B cell (primary cell): ENCODE data around the gene VPS13D. TPM values are rescaled to one million over a fixed set of nuclear protein-coding genes. Genes with fewer than 3 reads are reported as not detected.

Experiments
- ATAC-seq: fragments of 200-7000 bp; cut with Tn5 transposase; one replicate; pipeline ENCODE4 v1.10.0; 2021; ENCODE audit warnings: low read depth, mild to moderate bottlenecking, moderate number of reproducible peaks, moderate library complexity
- CTCF ChIA-PET: fragments of 350-600 bp; sonication (Branson Sonifier 250); formaldehyde crosslinking; loops from one replicate; lab custom pipeline; 2021; ENCODE audit warnings: antibody characterized with exemption, inconsistent platforms; lab: Charles Lee
- POLR2A ChIA-PET: fragments of 350-600 bp; sonication (Branson Sonifier 250); formaldehyde crosslinking; loops from one replicate; lab custom pipeline; 2021; ENCODE audit warnings: antibody characterized with exemption; lab: Charles Lee
- DNase-seq: peaks from one replicate; pipeline ENCODE4 v3.0.0; 2013
- H2AFZ ChIP-seq: 2 replicates; pipeline ENCODE4 v1.6.1; 2012; ENCODE audit warnings: mild to moderate bottlenecking, low read depth, low read length; ENCODE audit not compliant: insufficient read depth, poor library complexity, severe bottlenecking
- H3K27ac ChIP-seq, 2 donors: 1 replicate in 1 of 2; 2 replicates in 1 of 2; pipeline ENCODE4 v1.5.1; 2012 to 2013; ENCODE audit warnings: low read length in 2 of 2, mild to moderate bottlenecking in 2 of 2, moderate library complexity in 1 of 2
- H3K27me3 ChIP-seq, 4 experiments: fragments of 200-600 bp in 1 of 4; sonication (generic) in 1 of 4; replicated peaks in 1 of 4; 1 replicate in 2 of 4; 2 replicates in 2 of 4; pipeline versions ENCODE4 v1.6.1 to v1.7.0; 2013 to 2016; ENCODE audit warnings: low read length in 3 of 4, mild to moderate bottlenecking in 2 of 4, mixed read lengths in 1 of 4, moderate library complexity in 1 of 4; ENCODE audit not compliant: insufficient read depth in 4 of 4, control insufficient read depth in 3 of 4; ENCODE audit errors: control extremely low read depth in 1 of 4
- H3K36me3 ChIP-seq, 2 experiments: replicated peaks in 1 of 2; 1 replicate in 1 of 2; 2 replicates in 1 of 2; pipeline versions ENCODE4 v1.6.1 to v1.7.1; 2013; ENCODE audit warnings: low read length in 1 of 2; ENCODE audit not compliant: insufficient read depth in 2 of 2, control insufficient read depth in 1 of 2; ENCODE audit errors: control extremely low read depth in 1 of 2, extremely low read depth in 1 of 2
- H3K4me1 ChIP-seq, 2 donors: fragments of 200-600 bp in 1 of 2; sonication (generic) in 1 of 2; 1 replicate in 1 of 2; 2 replicates in 1 of 2; pipeline versions ENCODE4 v1.5.1 to v1.6.1; 2013 to 2017; ENCODE audit warnings: low read length in 2 of 2; ENCODE audit not compliant: control insufficient read depth in 2 of 2, insufficient read depth in 2 of 2
- H3K4me2 ChIP-seq: replicated peaks from 2 replicates; pipeline ENCODE3; 2012; ENCODE audit warnings: mild to moderate bottlenecking, low read depth, low read length; ENCODE audit not compliant: poor library complexity, severe bottlenecking
- H3K4me3 ChIP-seq, 5 experiments: fragments of 200-600 bp in 1 of 5; sonication (generic) in 1 of 5; 1 replicate in 3 of 5; 2 replicates in 2 of 5; pipeline versions ENCODE4 v1.5.1 to v1.7.0; 2011 to 2016; ENCODE audit warnings: low read length in 4 of 5, mild to moderate bottlenecking in 4 of 5, low read depth in 2 of 5, control low read depth in 1 of 5, moderate library complexity in 1 of 5; ENCODE audit not compliant: insufficient read depth in 1 of 5; ENCODE audit errors: control extremely low read depth in 1 of 5, extremely low read depth in 1 of 5
- H3K79me2 ChIP-seq: fragments of 200-600 bp; sonication (generic); one replicate; pipeline ENCODE4 v1.6.0; 2016; ENCODE audit warnings: low read length; ENCODE audit not compliant: control insufficient read depth, insufficient read depth
- H3K9ac ChIP-seq: fragments of 200-600 bp; sonication (generic); 2 replicates; pipeline ENCODE4 v1.6.1; 2017; ENCODE audit warnings: mild to moderate bottlenecking, low read length, moderate library complexity
- H3K9me3 ChIP-seq, 3 donors: one replicate each; pipeline versions ENCODE4 v1.6.1 to v1.7.1; 2013; ENCODE audit warnings: low read length in 2 of 3; ENCODE audit not compliant: control insufficient read depth in 2 of 3, insufficient read depth in 1 of 3; ENCODE audit errors: control extremely low read depth in 1 of 3
- H4K20me1 ChIP-seq: 2 replicates; pipeline ENCODE4 v1.6.0; 2012; ENCODE audit warnings: mild to moderate bottlenecking, low read length; ENCODE audit not compliant: insufficient read depth, control insufficient read depth, poor library complexity, severe bottlenecking
- H3K27ac Mint-ChIP-seq: one replicate; pipeline ENCODE4 v1.8.0; 2021; ENCODE audit warnings: mixed read lengths
- H3K27me3 Mint-ChIP-seq: one replicate; pipeline ENCODE4 v1.8.0; 2021; ENCODE audit warnings: mixed read lengths
- H3K4me1 Mint-ChIP-seq: one replicate; pipeline ENCODE4 v1.8.0; 2021; ENCODE audit warnings: mixed read lengths
- H3K4me3 Mint-ChIP-seq: one replicate; pipeline ENCODE4 v1.8.0; 2021; ENCODE audit warnings: mixed read lengths
- H3K9me3 Mint-ChIP-seq: one replicate; pipeline ENCODE4 v1.8.0; 2022; ENCODE audit warnings: mixed read lengths; ENCODE audit not compliant: insufficient read depth
- EZH2 ChIP-seq: IDR thresholded peaks from 2 replicates; pipeline ENCODE4 v1.6.1; 2012; ENCODE audit warnings: borderline replicate concordance, low read depth, mild to moderate bottlenecking, moderate library complexity, low read length; ENCODE audit not compliant: insufficient read depth, poor library complexity, severe bottlenecking
- WGBS: methylation state at CpG from one replicate; pipeline ENCODE4 v1.1.5; 2013; ENCODE audit warnings: missing lambda C conversion rate; ENCODE audit not compliant: insufficient coverage; 5-methylcytosine and 5-hydroxymethylcytosine counted together
- intact Hi-C: fragments of 100-400 bp; cut with micrococcal nuclease; formaldehyde crosslinking; loops from one replicate; pipeline ENCODE4 v1.10.0; 2022
- polyA plus RNA-seq: library from polyadenylated mRNA; depleted of rRNA; stranded (reverse); fragments of >200 nt; gene quantifications from 2 replicates; pipeline ENCODE4 v1.2.3, GENCODE V29; 2012
- total RNA-seq, 2 donors: library from RNA; stranded (reverse); fragments of 120-200 nt in 1 of 2; gene quantifications; 1 replicate in 1 of 2; 2 replicates in 1 of 2; pipeline versions ENCODE4 v1.2.3 to v1.2.4, GENCODE V29; 2013 to 2022
- TF ChIP-seq, protein P1 (sequence below): fragments of 200-600 bp; IDR thresholded peaks from one replicate; pipeline ENCODE4 v1.8.0; 2022; ENCODE audit warnings: antibody characterized with exemption, mild to moderate bottlenecking

The VPS13D gene
- total and polyA plus RNA-seq, 2 donors (not counting 1 experiment from before 2014, with no cell fraction given): 29.9 to 104 TPM

DNA sequence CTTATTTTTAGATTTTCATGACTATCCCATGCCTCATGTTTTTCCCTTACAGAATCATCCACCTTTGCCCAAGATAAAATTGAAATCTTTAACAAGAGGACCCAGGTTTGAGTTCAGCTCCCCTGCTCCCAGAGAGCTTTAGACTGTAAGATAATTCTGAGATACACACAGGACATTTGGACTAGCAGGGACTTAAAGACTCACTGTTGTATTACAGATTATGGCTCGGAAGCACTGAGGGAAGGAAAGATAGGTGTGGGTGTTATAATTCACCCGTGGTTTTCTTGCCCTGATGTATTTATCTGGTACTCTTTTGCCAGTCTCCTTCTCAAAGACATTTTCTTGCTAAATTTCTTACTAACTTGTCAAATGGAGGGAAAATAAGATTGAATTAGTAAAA is 238.5 kb downstream of the VPS13D start:
- Histone ChIP-seq H3K27me3 (no peaks in the 10 kb centered on the region), H3K4me2 (no peak overlapping the region), H3K9ac (no peak overlapping the region), H3K4me1 (peaks cover 15 to 22% of the 10 kb centered on the region in 2 donors), H3K79me2 (no peaks in the 10 kb centered on the region), H3K36me3 (peaks cover 0 to 16% of the 10 kb centered on the region in 2 experiments), H3K4me3 (no peak overlapping the region), H3K9me3 (no peaks in the 10 kb centered on the region), H2AFZ (no peak overlapping the region), H4K20me1 (no peaks in the 10 kb centered on the region), H3K27ac (no peak overlapping the region)
- Mint-ChIP-seq H3K4me3 (no peak overlapping the region), H3K27me3 (no peaks in the 10 kb centered on the region), H3K9me3 (no peaks in the 10 kb centered on the region), H3K4me1 (peaks cover 24% of the 10 kb centered on the region), H3K27ac (no peak overlapping the region)
- ATAC-seq (no peak), DNase-seq (no peak)
- TF ChIP-seq EZH2: no peak
- TF ChIP-seq, protein P1, sequence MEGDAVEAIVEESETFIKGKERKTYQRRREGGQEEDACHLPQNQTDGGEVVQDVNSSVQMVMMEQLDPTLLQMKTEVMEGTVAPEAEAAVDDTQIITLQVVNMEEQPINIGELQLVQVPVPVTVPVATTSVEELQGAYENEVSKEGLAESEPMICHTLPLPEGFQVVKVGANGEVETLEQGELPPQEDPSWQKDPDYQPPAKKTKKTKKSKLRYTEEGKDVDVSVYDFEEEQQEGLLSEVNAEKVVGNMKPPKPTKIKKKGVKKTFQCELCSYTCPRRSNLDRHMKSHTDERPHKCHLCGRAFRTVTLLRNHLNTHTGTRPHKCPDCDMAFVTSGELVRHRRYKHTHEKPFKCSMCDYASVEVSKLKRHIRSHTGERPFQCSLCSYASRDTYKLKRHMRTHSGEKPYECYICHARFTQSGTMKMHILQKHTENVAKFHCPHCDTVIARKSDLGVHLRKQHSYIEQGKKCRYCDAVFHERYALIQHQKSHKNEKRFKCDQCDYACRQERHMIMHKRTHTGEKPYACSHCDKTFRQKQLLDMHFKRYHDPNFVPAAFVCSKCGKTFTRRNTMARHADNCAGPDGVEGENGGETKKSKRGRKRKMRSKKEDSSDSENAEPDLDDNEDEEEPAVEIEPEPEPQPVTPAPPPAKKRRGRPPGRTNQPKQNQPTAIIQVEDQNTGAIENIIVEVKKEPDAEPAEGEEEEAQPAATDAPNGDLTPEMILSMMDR: no peak
- CTCF ChIA-PET: no interaction called here
- intact Hi-C loops: no loop called here
- POLR2A ChIA-PET: no interaction called here
- WGBS: no CpG with 5 or more reads among the region's 2 CpGs

DNA sequence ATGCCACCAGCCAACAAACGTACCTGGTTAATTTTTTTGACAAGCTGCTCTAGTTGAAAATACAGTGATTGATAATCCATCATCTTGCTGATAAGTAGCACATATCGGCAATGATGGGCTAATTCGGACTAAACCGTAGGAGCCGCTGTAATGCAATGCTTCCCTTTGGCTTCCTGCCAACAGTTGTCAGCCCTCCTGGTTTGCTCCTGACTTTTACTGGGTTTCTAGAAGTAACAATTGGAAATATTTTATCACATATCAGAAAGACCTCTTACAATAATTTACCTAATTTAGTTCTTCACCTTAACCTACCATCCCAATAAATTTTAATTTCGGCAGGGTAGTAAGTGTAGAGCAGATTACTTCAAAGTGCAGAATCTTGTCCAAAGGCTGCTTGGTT is 239.7 kb downstream of the VPS13D start:
- H2AFZ ChIP-seq: no peak overlapping the region
- H3K9ac ChIP-seq: no peak overlapping the region
- Mint-ChIP-seq H3K27me3 (no peaks in the 10 kb centered on the region), H3K9me3 (no peaks in the 10 kb centered on the region), H3K27ac (no peak overlapping the region), H3K4me3 (no peak overlapping the region), H3K4me1 (peaks cover 34% of the 10 kb centered on the region)
- DNase-seq (no peak), ATAC-seq (no peak)
- no peaks in the 10 kb centered on the region for H3K79me2 ChIP-seq
- ChIA-PET CTCF (no interaction called here), POLR2A (no interaction called here)
- no peaks in the 10 kb centered on the region for H4K20me1 ChIP-seq
- intact Hi-C loops: no loop called here
- H3K4me2 ChIP-seq: no peak overlapping the region
- TF ChIP-seq EZH2: no peak
- TF ChIP-seq, protein P1: no peak
- peaks cover 0 to 3% (median 0%) of the 10 kb centered on the region in 3 donors for H3K9me3 ChIP-seq
- no peak overlapping the region for H3K4me3 ChIP-seq
- no CpG with 5 or more reads among the region's 6 CpGs for WGBS
- peaks cover 25 to 30% of the 10 kb centered on the region in 2 donors for H3K4me1 ChIP-seq
- H3K27ac ChIP-seq: no peak overlapping the region
- no peaks in the 10 kb centered on the region for H3K27me3 ChIP-seq
- peaks cover 0 to 6% of the 10 kb centered on the region in 2 experiments for H3K36me3 ChIP-seq
